ENCODE results near the gene FBN3. TPM values are rescaled to one million over a fixed set of nuclear protein-coding genes. Genes with fewer than 3 reads are reported as not detected.
"Not testable (repeated sequence)": the region's sequence is repeated elsewhere in the genome, so short reads cannot be mapped to it uniquely, and the experiment has no call there.

FBN3 gene
- total RNA-seq, 1 donor = not detected

GRCh38 chr19:8113017-8113416, 36.4 kb downstream of the FBN3 start:
- no peaks in the 10 kb centered on the region for H3K4me1 ChIP-seq (ENCODE audit: insufficient read depth, low read length)
- no peaks in the 10 kb centered on the region for H3K9me3 ChIP-seq (ENCODE audit: low read depth, low read length)
- no peaks in the 10 kb centered on the region for H3K27me3 ChIP-seq (ENCODE audit: insufficient read depth, low read length)
- no peak overlapping the region for H3K4me3 ChIP-seq (ENCODE audit: low read length)

GRCh38 chr19:8111376-8111775, 38.0 kb downstream of the FBN3 start:
- Histone ChIP-seq H3K4me3 (ENCODE audit: low read length) (no peak overlapping the region), H3K4me1 (ENCODE audit: insufficient read depth, low read length) (no peaks in the 10 kb centered on the region), H3K27me3 (ENCODE audit: insufficient read depth, low read length) (no peaks in the 10 kb centered on the region), H3K9me3 (ENCODE audit: low read depth, low read length) (no peaks in the 10 kb centered on the region)

- H3K4me1 ChIP-seq (ENCODE audit: insufficient read depth, low read length) = no peaks in the 10 kb centered on the region
- H3K4me3 ChIP-seq (ENCODE audit: low read length) = no peak overlapping the region
- no peaks in the 10 kb centered on the region for H3K27me3 ChIP-seq (ENCODE audit: insufficient read depth, low read length)
- no peaks in the 10 kb centered on the region for H3K9me3 ChIP-seq (ENCODE audit: low read depth, low read length)
These were observed 38.5 kb downstream of the FBN3 start for GRCh38 chr19:8110931-8111330.

GRCh38 chr19:8109890-8110662, 39.3 kb downstream of the FBN3 start:
- Histone ChIP-seq H3K9me3 (ENCODE audit: low read depth, low read length) (no peaks in the 10 kb centered on the region), H3K4me3 (ENCODE audit: low read length) (no peak overlapping the region), H3K4me1 (ENCODE audit: insufficient read depth, low read length) (no peaks in the 10 kb centered on the region), H3K27me3 (ENCODE audit: insufficient read depth, low read length) (no peaks in the 10 kb centered on the region)

- H3K4me1 ChIP-seq (ENCODE audit: insufficient read depth, low read length) = no peaks in the 10 kb centered on the region
- H3K9me3 ChIP-seq (ENCODE audit: low read depth, low read length) = no peaks in the 10 kb centered on the region
- no peaks in the 10 kb centered on the region for H3K27me3 ChIP-seq (ENCODE audit: insufficient read depth, low read length)
- no peak overlapping the region for H3K4me3 ChIP-seq (ENCODE audit: low read length)
These were observed 39.9 kb downstream of the FBN3 start for GRCh38 chr19:8109455-8109854.

- Histone ChIP-seq H3K27me3 (ENCODE audit: insufficient read depth, low read length) (no peaks in the 10 kb centered on the region), H3K4me1 (ENCODE audit: insufficient read depth, low read length) (no peaks in the 10 kb centered on the region), H3K4me3 (ENCODE audit: low read length) (no peak overlapping the region), H3K9me3 (ENCODE audit: low read depth, low read length) (no peaks in the 10 kb centered on the region)
These were observed 40.6 kb downstream of the FBN3 start for GRCh38 chr19:8108560-8109445.

- H3K27me3 ChIP-seq (ENCODE audit: insufficient read depth, low read length) = no peaks in the 10 kb centered on the region
- no peaks in the 10 kb centered on the region for H3K4me1 ChIP-seq (ENCODE audit: insufficient read depth, low read length)
- no peaks in the 10 kb centered on the region for H3K9me3 ChIP-seq (ENCODE audit: low read depth, low read length)
- H3K4me3 ChIP-seq (ENCODE audit: low read length) = no peak overlapping the region
These were observed 42.0 kb downstream of the FBN3 start for GRCh38 chr19:8107301-8107903.

- Histone ChIP-seq H3K4me3 (ENCODE audit: low read length) (no peak overlapping the region), H3K4me1 (ENCODE audit: insufficient read depth, low read length) (no peaks in the 10 kb centered on the region), H3K27me3 (ENCODE audit: insufficient read depth, low read length) (no peaks in the 10 kb centered on the region), H3K9me3 (ENCODE audit: low read depth, low read length) (no peaks in the 10 kb centered on the region)
These were observed 43.9 kb downstream of the FBN3 start for GRCh38 chr19:8105471-8105870.

- H3K4me3 ChIP-seq (ENCODE audit: low read length); H3K27me3 ChIP-seq (ENCODE audit: insufficient read depth, low read length); H3K9me3 ChIP-seq (ENCODE audit: low read depth, low read length); H3K4me1 ChIP-seq (ENCODE audit: insufficient read depth, low read length): not testable (repeated sequence)
These were observed 47.5 kb downstream of the FBN3 start for GRCh38 chr19:8101910-8102309.

- H3K4me3 ChIP-seq (ENCODE audit: low read length) = no peak overlapping the region
- no peaks in the 10 kb centered on the region for H3K27me3 ChIP-seq (ENCODE audit: insufficient read depth, low read length)
- no peaks in the 10 kb centered on the region for H3K4me1 ChIP-seq (ENCODE audit: insufficient read depth, low read length)
- H3K9me3 ChIP-seq (ENCODE audit: low read depth, low read length) = no peaks in the 10 kb centered on the region
These were observed 48.1 kb downstream of the FBN3 start for GRCh38 chr19:8101311-8101710.

- H3K27me3 ChIP-seq (ENCODE audit: insufficient read depth, low read length) = no peaks in the 10 kb centered on the region
- peaks cover 11% of the 10 kb centered on the region for H3K9me3 ChIP-seq (ENCODE audit: low read depth, low read length)
These were observed 51.5 kb downstream of the FBN3 start for GRCh38 chr19:8097681-8098567.

GRCh38 chr19:8097198-8097597, 52.2 kb downstream of the FBN3 start:
- no peak overlapping the region for H3K4me3 ChIP-seq (ENCODE audit: low read length)
- H3K4me1 ChIP-seq (ENCODE audit: insufficient read depth, low read length) = no peaks in the 10 kb centered on the region
- H3K27me3 ChIP-seq (ENCODE audit: insufficient read depth, low read length) = no peaks in the 10 kb centered on the region
- peaks cover 11% of the 10 kb centered on the region for H3K9me3 ChIP-seq (ENCODE audit: low read depth, low read length)

More at GRCh38 chr19:8097681-8098567, 51.5 kb downstream of the FBN3 start:
- Histone ChIP-seq H3K4me1 (ENCODE audit: insufficient read depth, low read length) (no peaks in the 10 kb centered on the region), H3K4me3 (ENCODE audit: low read length) (no peak overlapping the region)

- H3K4me3 ChIP-seq (ENCODE audit: low read length) = no peak overlapping the region
- peaks cover 11% of the 10 kb centered on the region for H3K9me3 ChIP-seq (ENCODE audit: low read depth, low read length)
- H3K27me3 ChIP-seq (ENCODE audit: insufficient read depth, low read length) = no peaks in the 10 kb centered on the region
- no peaks in the 10 kb centered on the region for H3K4me1 ChIP-seq (ENCODE audit: insufficient read depth, low read length)
These were observed 53.3 kb downstream of the FBN3 start for GRCh38 chr19:8096071-8096470.

GRCh38 chr19:8095354-8095886, 54.0 kb downstream of the FBN3 start:
- Histone ChIP-seq H3K27me3 (ENCODE audit: insufficient read depth, low read length) (no peaks in the 10 kb centered on the region), H3K4me1 (ENCODE audit: insufficient read depth, low read length) (no peaks in the 10 kb centered on the region), H3K4me3 (ENCODE audit: low read length) (no peak overlapping the region), H3K9me3 (ENCODE audit: low read depth, low read length) (peaks cover 11% of the 10 kb centered on the region)

All from mononuclear cell (primary cell).